Middle frontal gyrus (tissue), 1 donor: Measurements from ENCODE around the gene MYO1C.

Experiments used
- DNase-seq: peaks from one replicate; pipeline ENCODE4 v3.0.0-alpha.2; 2015; ENCODE audit warnings: low spot score; ENCODE audit errors: extremely low spot score

MYO1C gene

GRCh38 chr17:1506649-1507267 lies 14.3 kb upstream of the MYO1C start:
- DNase-seq: no peak

GRCh38 chr17:1505586-1505985 lies 13.1 kb upstream of the MYO1C start:
- DNase-seq: no peak

GRCh38 chr17:1504866-1505265 lies 12.4 kb upstream of the MYO1C start:
- DNase-seq: no peak

- no peak for DNase-seq
Measured at GRCh38 chr17:1503699-1504098, 11.2 kb upstream of the MYO1C start.

- DNase-seq: no peak
Measured at GRCh38 chr17:1498869-1499268, 6.4 kb upstream of the MYO1C start.

- no peak for DNase-seq
Measured at GRCh38 chr17:1498233-1498632, 5.7 kb upstream of the MYO1C start.

GRCh38 chr17:1497831-1498230 lies 5.3 kb upstream of the MYO1C start:
- no peak for DNase-seq

GRCh38 chr17:1496869-1497268 lies 4.4 kb upstream of the MYO1C start:
- no peak for DNase-seq

GRCh38 chr17:1495265-1495989 lies 2.9 kb upstream of the MYO1C start:
- DNase-seq: no peak

- no peak for DNase-seq
Measured at GRCh38 chr17:1494736-1495253, 2.3 kb upstream of the MYO1C start.

- DNase-seq: no peak
Measured at GRCh38 chr17:1494203-1494602, 1.7 kb upstream of the MYO1C start.

- DNase-seq: no peak
Measured at GRCh38 chr17:1493291-1493980, 950 bp upstream of the MYO1C start.

- DNase-seq: no peak
Measured at GRCh38 chr17:1491443-1492248, 840 bp downstream of the MYO1C start.

GRCh38 chr17:1490643-1491442 lies 1.6 kb downstream of the MYO1C start:
- no peak for DNase-seq

- no peak for DNase-seq
Measured at GRCh38 chr17:1488826-1489270, 3.6 kb downstream of the MYO1C start.

GRCh38 chr17:1487939-1488825 lies 4.3 kb downstream of the MYO1C start:
- no peak for DNase-seq

- DNase-seq: no peak
Measured at GRCh38 chr17:1486802-1487695, 5.4 kb downstream of the MYO1C start.
